A549 treated with AZD9567 at 1 μM for 4 hours (cell line): Measurements from ENCODE around the gene SEC14L6. TPM values are rescaled to one million over a fixed set of nuclear protein-coding genes. Genes with fewer than 3 reads are reported as not detected.

Source experiments
- total RNA-seq: library from RNA; stranded (reverse); fragments of 200-300 nt; extraction: Qiagen RNA extraction; gene quantifications from 5 replicates; pipeline ENCODE4 v1.2.3, GENCODE V29; 2022; ENCODE audit not compliant: insufficient read depth

SEC14L6 gene
- not detected in 5 replicates for total RNA-seq

DNA sequence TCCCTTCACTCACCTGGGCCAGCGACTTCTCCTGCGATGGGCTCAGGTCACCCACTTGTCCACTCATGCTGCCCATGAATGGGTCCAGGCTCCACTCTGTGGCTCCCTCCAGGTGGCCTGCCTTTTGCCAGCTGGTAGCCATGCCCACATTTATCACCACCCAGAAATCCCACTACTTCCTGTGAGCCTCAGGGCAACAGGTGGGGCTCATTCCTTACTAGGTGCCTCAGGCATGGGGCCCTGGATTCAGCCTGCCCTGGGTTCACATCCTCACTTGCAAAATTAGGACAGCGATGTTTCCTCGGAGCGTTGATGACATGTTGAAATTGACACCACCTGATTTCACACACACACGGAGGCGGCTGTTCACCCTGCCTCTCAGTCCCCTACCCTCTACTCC lies at the start of gene SEC14L6:
Gene SEC14L6, minus strand, starts transcription at position 126 of the 400 bp plus-strand sequence. Its CDS starts 59 bp downstream, at position 67.

DNA sequence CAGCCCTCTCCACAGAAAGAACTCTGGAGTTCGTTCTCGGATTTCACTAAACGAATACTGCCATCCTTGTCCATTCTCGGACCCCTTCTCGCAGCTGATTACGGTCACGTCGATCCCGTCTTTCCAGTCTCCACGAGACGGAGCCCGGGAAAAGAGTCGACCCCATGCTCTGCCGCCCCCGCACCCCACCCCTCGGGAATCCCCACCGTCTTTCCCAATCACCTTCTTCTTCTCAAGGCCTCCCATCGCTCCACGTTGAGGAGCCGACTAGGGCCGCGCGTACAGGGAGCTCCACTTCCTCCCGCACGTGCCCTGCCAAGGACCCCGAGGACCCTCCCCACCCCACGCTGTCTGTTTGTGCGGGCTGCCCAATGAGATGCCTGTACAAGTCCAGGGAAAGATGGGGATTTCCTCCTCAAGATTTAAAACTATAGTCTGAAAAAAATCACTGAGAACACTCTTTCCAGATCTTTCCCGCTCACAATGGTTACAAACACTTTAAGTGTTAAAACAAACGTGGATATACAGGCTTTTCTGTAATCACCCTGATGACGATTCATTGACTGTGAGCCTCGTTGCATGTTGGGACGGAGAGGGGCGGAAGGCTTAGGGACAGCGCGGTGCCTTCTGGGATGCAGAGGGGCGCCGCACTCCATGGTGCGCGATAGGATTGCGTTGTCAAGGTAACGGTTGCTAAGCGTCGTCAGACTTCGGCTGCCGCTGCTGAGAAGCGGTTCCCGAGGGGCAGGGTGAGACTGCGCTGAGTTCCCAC lies 45.2 kb upstream of the SEC14L6 start, which contains the start of gene PES1:
Gene PES1, minus strand, starts transcription at position 323 of the 772 bp plus-strand sequence. Its CDS starts 77 bp downstream, at position 246.

DNA sequence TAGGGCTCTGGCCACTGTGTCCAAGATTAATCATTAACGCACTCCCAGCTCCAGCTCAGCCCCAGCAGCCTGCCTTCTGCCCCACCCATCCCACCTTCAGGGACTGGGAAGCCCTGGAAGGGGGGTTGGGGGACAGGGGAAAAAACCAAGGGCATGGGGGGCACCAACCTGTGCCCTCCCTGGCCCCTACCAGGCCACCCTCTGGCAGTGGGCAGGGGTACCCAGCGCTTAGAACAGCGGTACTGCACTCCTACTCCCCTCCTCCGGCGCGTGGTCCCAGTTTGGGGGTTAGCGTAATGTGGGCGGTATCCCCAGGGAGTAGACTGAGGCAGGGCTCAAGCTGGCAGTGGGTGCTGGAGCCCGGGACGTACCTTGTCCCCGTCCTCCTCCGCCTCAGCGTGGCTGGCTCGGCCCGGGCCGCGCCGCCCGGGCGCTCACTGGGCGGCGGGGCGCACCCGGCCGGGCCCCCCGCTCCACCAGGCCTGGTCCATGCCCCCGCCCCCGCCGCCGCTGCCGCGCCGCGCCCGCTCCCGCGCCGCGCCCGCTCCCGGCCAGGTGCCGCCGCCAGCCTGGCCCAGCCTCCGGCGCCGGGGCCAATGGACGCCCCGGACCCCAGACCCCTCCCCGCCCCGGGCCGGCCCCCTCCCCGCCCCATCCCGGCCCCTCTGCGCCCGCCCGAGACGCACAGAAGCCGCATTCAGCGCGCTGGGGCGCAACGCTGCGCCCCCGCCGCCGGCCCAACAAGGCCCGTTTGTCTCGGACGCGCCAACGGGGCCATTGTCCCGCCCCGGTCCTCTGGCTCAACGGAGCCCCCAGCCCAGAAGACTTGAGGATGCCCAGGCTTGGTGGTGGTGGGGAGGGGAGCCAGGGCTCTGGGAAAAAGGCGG lies 27.8 kb upstream of the SEC14L6 start, which contains the start of gene GAL3ST1:
Gene GAL3ST1, minus strand, starts transcription at position 571 of the 887 bp plus-strand sequence. CDS start 17,273 bp downstream, outside the sequence.

Other genes starting within 250 kb of the SEC14L6 start
- gene TBC1D10A, start 219.8 kb downstream of the SEC14L6 start, total RNA-seq = 9.9 to 14.7 TPM (median 11.0 TPM) in 5 replicates
- gene SF3A1, start 189.8 kb downstream of the SEC14L6 start, total RNA-seq = 50.9 to 68.2 TPM (median 61.9 TPM) in 5 replicates
- gene CCDC157, start 189.7 kb downstream of the SEC14L6 start, total RNA-seq = 3.1 to 3.6 TPM (median 3.3 TPM) in 5 replicates
- gene RNF215, start 159.3 kb downstream of the SEC14L6 start, total RNA-seq = 10.8 to 23.2 TPM (median 21.5 TPM) in 5 replicates
- 52.2 to 94.4 TPM (median 77.1 TPM) in 5 replicates for gene SEC14L2, start 149.7 kb downstream of the SEC14L6 start, total RNA-seq
- gene MTFP1, start 121.0 kb downstream of the SEC14L6 start, total RNA-seq = 64.8 to 68.9 TPM (median 67.0 TPM) in 5 replicates
- gene SEC14L3, start 74.7 kb downstream of the SEC14L6 start, total RNA-seq = not detected in 5 replicates
- gene SEC14L4, start 41.0 kb downstream of the SEC14L6 start, total RNA-seq = 4.9 to 6.1 TPM (median 5.5 TPM) in 5 replicates
- gene GAL3ST1, start 27.9 kb upstream of the SEC14L6 start, total RNA-seq = 6.2 to 8.1 TPM (median 7.0 TPM) in 5 replicates
- 100 to 140 TPM (median 106 TPM) in 5 replicates for gene PES1, start 45.2 kb upstream of the SEC14L6 start, total RNA-seq
- gene TCN2, start 60.4 kb upstream of the SEC14L6 start, total RNA-seq = 4.1 to 5.1 TPM (median 4.5 TPM) in 5 replicates
- gene SLC35E4, start 89.0 kb upstream of the SEC14L6 start, total RNA-seq = 5.3 to 7.7 TPM (median 7.1 TPM) in 5 replicates
- gene DUSP18, start 121.1 kb upstream of the SEC14L6 start, total RNA-seq = 4.5 to 7.7 TPM (median 5.3 TPM) in 5 replicates
- 5.3 to 9.5 TPM (median 8.5 TPM) in 5 replicates for gene OSBP2, start 148.1 kb upstream of the SEC14L6 start, total RNA-seq